Panc1 (cell line): ENCODE measurements around the gene NRCAM. TPM values are rescaled to one million over a fixed set of nuclear protein-coding genes. Genes with fewer than 3 reads are reported as not detected.

Source experiments
- ATAC-seq: fragments of 200-7000 bp; cut with Tn5 transposase; 2 replicates; pipeline ENCODE4 v1.9.1; 2020; ENCODE audit warnings: mild to moderate bottlenecking, moderate library complexity
- BruUV-seq: library from RNA; stranded (reverse); fragments of 400-500 nt; replicated peaks from 2 replicates; lab custom pipeline; 2021; lab: Mats Ljungman, UMichigan
- CTCF ChIA-PET: fragments of 300-600 bp; sonication (Branson Sonifier 250); formaldehyde crosslinking; loops from one replicate; lab custom pipeline; 2022; ENCODE audit warnings: antibody characterized with exemption; lab: Charles Lee
- POLR2A ChIA-PET: fragments of 300-600 bp; sonication (Branson Sonifier 250); formaldehyde crosslinking; loops from one replicate; lab custom pipeline; 2022; ENCODE audit warnings: antibody characterized with exemption; lab: Charles Lee
- DNase-seq: peaks from one replicate; pipeline ENCODE4 v3.0.0-alpha.2; 2010; ENCODE audit warnings: low read depth, low spot score
- H3K27ac ChIP-seq: 2 replicates; pipeline ENCODE4 v1.5.1; 2011; ENCODE audit warnings: mild to moderate bottlenecking, low read length, inconsistent platforms
- H3K27me3 ChIP-seq: fragments of 200-500 bp; sonication (Bioruptor generic); 2 replicates; pipeline ENCODE4 v1.6.0; 2014; ENCODE audit warnings: low read length, inconsistent platforms; ENCODE audit not compliant: control insufficient read depth, insufficient read depth
- H3K36me3 ChIP-seq: fragments of 200-500 bp; sonication (Bioruptor generic); 2 replicates; pipeline ENCODE4 v1.5.1; 2014; ENCODE audit warnings: inconsistent platforms, mild to moderate bottlenecking, low read length, moderate library complexity; ENCODE audit not compliant: control insufficient read depth, insufficient read depth
- H3K4me1 ChIP-seq: 2 replicates; pipeline ENCODE4 v1.5.1; 2011; ENCODE audit warnings: inconsistent platforms, mild to moderate bottlenecking, low read length, moderate library complexity; ENCODE audit not compliant: control insufficient read depth, insufficient read depth
- H3K4me3 ChIP-seq, 2 experiments: 2 replicates each; pipeline ENCODE4 v1.5.1; 2011 to 2012; ENCODE audit warnings: low read depth in 2 of 2, low read length in 2 of 2, mild to moderate bottlenecking in 2 of 2, inconsistent platforms in 1 of 2, moderate library complexity in 1 of 2
- H3K9me3 ChIP-seq: fragments of 200-500 bp; sonication (Bioruptor generic); 2 replicates; pipeline ENCODE4 v1.5.1; 2014; ENCODE audit warnings: low read depth, mild to moderate bottlenecking, inconsistent platforms, low read length, moderate library complexity; ENCODE audit not compliant: control insufficient read depth, insufficient read depth
- CTCF ChIP-seq: fragments of 450-650 bp; IDR thresholded peaks from 2 replicates; pipeline ENCODE4 v1.5.1; 2017; ENCODE audit warnings: mild to moderate bottlenecking
- POLR2AphosphoS5 ChIP-seq: IDR thresholded peaks from 2 replicates; pipeline ENCODE4 v1.6.1; 2012; ENCODE audit warnings: mild to moderate bottlenecking, low read depth, low read length, moderate library complexity
- REST ChIP-seq, 2 experiments: IDR thresholded peaks; 2 replicates each; pipeline ENCODE4 v1.6.1; 2011 to 2012; ENCODE audit warnings: low read depth in 2 of 2, control low read depth in 1 of 2, low read length in 1 of 2, mild to moderate bottlenecking in 1 of 2, moderate library complexity in 1 of 2; ENCODE audit not compliant: insufficient read depth in 1 of 2
- SIN3A ChIP-seq: IDR thresholded peaks from 2 replicates; pipeline ENCODE4 v1.6.1; 2012; ENCODE audit warnings: low read depth, mild to moderate bottlenecking, low read length, moderate library complexity, borderline replicate concordance; ENCODE audit not compliant: insufficient read depth
- TCF7L2 ChIP-seq: IDR thresholded peaks from 2 replicates; pipeline ENCODE4 v1.6.1; 2011; ENCODE audit warnings: mild to moderate bottlenecking, low read depth, low read length, inconsistent platforms
- in situ Hi-C: cut with HindIII; loops from 2 replicates; pipeline ENCODE4 v1.10.0; 2016; ENCODE audit warnings: low sequenced_read_pairs, low pct_unique_long_range_greater_than_20kb
- intact Hi-C: fragments of 100-400 bp; cut with micrococcal nuclease; formaldehyde crosslinking; loops from one replicate; pipeline ENCODE4 v1.10.0; 2022; ENCODE audit not compliant: unreplicated experiment
- total RNA-seq: library from RNA; stranded (reverse); gene quantifications from one replicate; pipeline ENCODE4 v1.2.1, GENCODE V29; 2021; ENCODE audit not compliant: unreplicated experiment

NRCAM gene
- total RNA-seq, 1 experiment from 2014 or later: 0.21 TPM

DNA sequence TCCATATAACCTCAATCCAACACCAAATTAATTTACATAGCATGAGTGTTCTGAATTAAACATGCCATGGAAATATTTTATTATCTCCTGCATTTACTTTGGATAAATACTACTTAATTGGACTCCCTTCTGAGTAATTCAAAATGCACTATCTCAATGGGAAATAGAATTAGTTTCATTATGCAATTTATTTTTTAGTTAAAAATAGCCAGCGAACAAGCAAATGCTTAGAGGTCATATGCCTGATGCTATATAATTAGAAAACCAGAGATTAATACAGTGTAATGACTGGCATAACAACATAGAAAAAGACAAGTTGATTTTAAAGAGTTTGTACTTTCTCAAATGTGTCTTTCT, 165.1 kb downstream of the NRCAM start:
- ATAC-seq (no peak), DNase-seq (no peak)
- no peaks in the 10 kb centered on the region for H3K9me3 ChIP-seq
- in situ Hi-C loops (no loop called here), intact Hi-C loops (no loop called here)
- H3K4me1 ChIP-seq: no peaks in the 10 kb centered on the region
- H3K4me3 ChIP-seq: no peak overlapping the region
- POLR2A ChIA-PET: no interaction called here
- peaks cover 8% of the 10 kb centered on the region; the same call in 1 of the 2 replicates for H3K27me3 ChIP-seq
- CTCF ChIA-PET: no interaction called here
- no TSS peak for BruUV-seq
- TF ChIP-seq REST (IDR thresholded peaks at IDR 0.05; ENCODE audit: insufficient read depth in 1 of 2, low read depth in 2 of 2, low read length in 1 of 2): no peak
- no peak for TF ChIP-seq TCF7L2
- no peak for TF ChIP-seq SIN3A
- TF ChIP-seq POLR2AphosphoS5: no peak
- TF ChIP-seq CTCF: no peak
- no peak overlapping the region for H3K27ac ChIP-seq
- H3K36me3 ChIP-seq: no peaks in the 10 kb centered on the region

DNA sequence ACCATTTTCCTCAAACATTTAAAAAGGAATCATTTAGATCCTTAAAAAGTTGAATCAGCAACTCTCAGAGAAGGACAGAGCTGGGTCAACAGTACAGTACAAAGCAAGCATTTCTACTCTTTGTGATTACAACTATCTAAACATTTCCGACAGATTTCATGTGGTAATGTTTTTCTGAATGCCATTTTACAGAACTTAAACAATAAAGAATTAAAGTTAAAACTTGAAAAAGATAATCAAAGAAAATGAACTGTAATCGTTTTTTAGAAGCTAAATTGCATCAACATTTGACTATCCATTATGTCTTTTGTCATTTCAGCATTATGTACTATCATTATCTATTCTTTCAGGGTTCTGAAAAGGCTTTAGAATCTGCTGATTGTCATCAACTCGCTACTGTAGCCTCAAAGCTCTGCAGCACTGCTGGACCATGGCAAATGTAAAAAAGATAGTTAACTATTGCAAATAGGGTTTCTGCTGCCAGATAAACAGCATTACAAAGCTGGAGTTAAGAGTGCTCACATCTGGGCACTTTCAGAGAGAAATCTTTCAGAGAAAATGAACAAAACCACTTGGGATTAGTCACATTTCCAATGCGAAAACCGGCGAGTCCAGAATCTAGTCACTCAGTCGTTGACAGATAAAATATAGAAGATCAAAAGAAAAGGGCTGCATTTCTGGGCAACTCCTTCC, 165.6 kb downstream of the NRCAM start:
- no TSS peak for BruUV-seq
- ChIA-PET CTCF (no interaction called here), POLR2A (no interaction called here)
- ATAC-seq: no peak
- TF ChIP-seq CTCF (no peak), POLR2AphosphoS5 (no peak), SIN3A (no peak), REST (IDR thresholded peaks at IDR 0.05; ENCODE audit: insufficient read depth in 1 of 2, low read depth in 2 of 2, low read length in 1 of 2) (no peak), TCF7L2 (no peak)
- intact Hi-C loops (no loop called here), in situ Hi-C loops (no loop called here)
- no peaks in the 10 kb centered on the region for H3K36me3 ChIP-seq
- no peak for DNase-seq
- H3K27me3 ChIP-seq: peaks cover 8% of the 10 kb centered on the region; the same call in 1 of the 2 replicates
- H3K9me3 ChIP-seq: no peaks in the 10 kb centered on the region
- no peak overlapping the region for H3K4me3 ChIP-seq
- H3K4me1 ChIP-seq: no peaks in the 10 kb centered on the region
- no peak overlapping the region for H3K27ac ChIP-seq
